ENCODE data around the gene GP1BB.
"Not testable (repeated sequence)": the region's sequence is repeated elsewhere in the genome, so short reads cannot be mapped to it uniquely, and the experiment has no call there.

GRCh38 chr22:19726064-19726788 lies 2.9 kb downstream of the GP1BB start:
- not testable (repeated sequence) for TF ChIP-seq FOXM1 (IDR thresholded peaks at IDR 0.05; ENCODE audit: borderline replicate concordance); TARDBP (IDR thresholded peaks at IDR 0.05); HDGF (IDR thresholded peaks at IDR 0.05; ENCODE audit: borderline replicate concordance); SUZ12 (IDR thresholded peaks at IDR 0.05); PKNOX1 (IDR thresholded peaks at IDR 0.05); NFRKB (IDR thresholded peaks at IDR 0.05); BHLHE40 (IDR thresholded peaks at IDR 0.05; ENCODE audit: borderline replicate concordance); FOXA1 (IDR thresholded peaks at IDR 0.05); LEF1 (IDR thresholded peaks at IDR 0.05; ENCODE audit: borderline replicate concordance); ZNF384 (IDR thresholded peaks at IDR 0.05)

All from HEK293T (cell line).